HCT116 (cell line): ENCODE data around the gene FLT4. TPM values are rescaled to one million over a fixed set of nuclear protein-coding genes. Genes with fewer than 3 reads are reported as not detected.

Experiments used
- EGR1 ChIP-seq: IDR thresholded peaks from 2 replicates; pipeline ENCODE4 v1.6.1; 2012; ENCODE audit warnings: low read depth
- ELF1 ChIP-seq: IDR thresholded peaks from 2 replicates; pipeline ENCODE4 v1.6.1; 2012; ENCODE audit warnings: low read depth, borderline replicate concordance
- POLR2A ChIP-seq: IDR thresholded peaks from 2 replicates; pipeline ENCODE4 v1.7.0; 2011; ENCODE audit warnings: borderline replicate concordance; ENCODE audit not compliant: insufficient read depth, insufficient read length; ENCODE audit errors: extremely low read depth
- REST ChIP-seq: IDR thresholded peaks from 2 replicates; pipeline ENCODE4 v1.6.1; 2012; ENCODE audit warnings: low read depth
- SP1 ChIP-seq: IDR thresholded peaks from 2 replicates; pipeline ENCODE4 v1.6.1; 2012; ENCODE audit warnings: low read depth
- SRF ChIP-seq: IDR thresholded peaks from 2 replicates; pipeline ENCODE4 v1.6.1; 2012; ENCODE audit warnings: low read depth
- TCF7L2 ChIP-seq: IDR thresholded peaks from 2 replicates; pipeline ENCODE4 v1.7.0; 2011; ENCODE audit warnings: borderline replicate concordance, inconsistent platforms; ENCODE audit not compliant: insufficient read depth, insufficient read length; ENCODE audit errors: extremely low read depth
- ZFX ChIP-seq: fragments of 450-650 bp; IDR thresholded peaks from 2 replicates; pipeline ENCODE4 v1.6.1; 2017
- total RNA-seq: library from RNA; stranded (reverse); gene quantifications from one replicate; pipeline ENCODE4 v1.2.1, GENCODE V29; 2021; ENCODE audit not compliant: unreplicated experiment
- TF ChIP-seq, protein P1 (sequence below), 3 experiments: fragments of 200-600 bp in 1 of 3; sonication (generic) in 1 of 3; IDR thresholded peaks in 2 of 3; conservative IDR thresholded peaks in 1 of 3; 2 replicates each; pipeline ENCODE4 v1.5.1; 2012 to 2017; ENCODE audit warnings: low read depth in 2 of 3, low read length in 2 of 3, antibody characterized with exemption in 1 of 3, borderline replicate concordance in 1 of 3, control low read depth in 1 of 3, mild to moderate bottlenecking in 1 of 3, mixed read lengths in 1 of 3, mixed run types in 1 of 3, moderate library complexity in 1 of 3; ENCODE audit not compliant: insufficient read depth in 1 of 3

The FLT4 gene
- total RNA-seq, 1 experiment from 2014 or later = 0.17 TPM

- TF ChIP-seq REST = no peak
- no peak for TF ChIP-seq SP1
- no peak for TF ChIP-seq ZFX
- TF ChIP-seq POLR2A = no peak
- TF ChIP-seq, protein P1, sequence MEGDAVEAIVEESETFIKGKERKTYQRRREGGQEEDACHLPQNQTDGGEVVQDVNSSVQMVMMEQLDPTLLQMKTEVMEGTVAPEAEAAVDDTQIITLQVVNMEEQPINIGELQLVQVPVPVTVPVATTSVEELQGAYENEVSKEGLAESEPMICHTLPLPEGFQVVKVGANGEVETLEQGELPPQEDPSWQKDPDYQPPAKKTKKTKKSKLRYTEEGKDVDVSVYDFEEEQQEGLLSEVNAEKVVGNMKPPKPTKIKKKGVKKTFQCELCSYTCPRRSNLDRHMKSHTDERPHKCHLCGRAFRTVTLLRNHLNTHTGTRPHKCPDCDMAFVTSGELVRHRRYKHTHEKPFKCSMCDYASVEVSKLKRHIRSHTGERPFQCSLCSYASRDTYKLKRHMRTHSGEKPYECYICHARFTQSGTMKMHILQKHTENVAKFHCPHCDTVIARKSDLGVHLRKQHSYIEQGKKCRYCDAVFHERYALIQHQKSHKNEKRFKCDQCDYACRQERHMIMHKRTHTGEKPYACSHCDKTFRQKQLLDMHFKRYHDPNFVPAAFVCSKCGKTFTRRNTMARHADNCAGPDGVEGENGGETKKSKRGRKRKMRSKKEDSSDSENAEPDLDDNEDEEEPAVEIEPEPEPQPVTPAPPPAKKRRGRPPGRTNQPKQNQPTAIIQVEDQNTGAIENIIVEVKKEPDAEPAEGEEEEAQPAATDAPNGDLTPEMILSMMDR (IDR thresholded peaks at IDR 0.05 in 2 of 3, conservative IDR thresholded peaks at IDR 0.05 in 1 of 3; ENCODE audit: borderline replicate concordance in 1 of 3, insufficient read depth in 1 of 3, low read depth in 2 of 3, low read length in 2 of 3) = no peak
- TF ChIP-seq ELF1 = no peak
- no peak for TF ChIP-seq EGR1
- TF ChIP-seq SRF = no peak
- TF ChIP-seq TCF7L2 = no peak
These were observed 10.1 kb downstream of the FLT4 start (continued) for GRCh38 chr5:180639287-180639686.
